Upper lobe of left lung (tissue), 4 donors: Measurements from ENCODE around the gene IFNAR1.

Source experiments
- CTCF ChIP-seq, 6 experiments: fragments of 450-650 bp in 4 of 6; fragments of 200-600 bp in 2 of 6; sonication (generic) in 2 of 6; IDR thresholded peaks; one replicate each; pipeline ENCODE4 v1.5.1; 2016 to 2019; ENCODE audit warnings: antibody characterized with exemption in 6 of 6
- POLR2AphosphoS5 ChIP-seq, 2 donors: sonication (generic); formaldehyde crosslinking; IDR thresholded peaks; one replicate each; pipeline ENCODE4 v1.5.1; 2017; ENCODE audit warnings: antibody characterized with exemption in 2 of 2

- TF ChIP-seq CTCF (IDR thresholded peaks at IDR 0.05) (no peak), POLR2AphosphoS5 (IDR thresholded peaks at IDR 0.05) (no peak)
These were observed 12.6 kb upstream of the IFNAR1 start for GRCh38 chr21:33312121-33312520.
